Measurements from ENCODE around the gene KCNH1.

DNA sequence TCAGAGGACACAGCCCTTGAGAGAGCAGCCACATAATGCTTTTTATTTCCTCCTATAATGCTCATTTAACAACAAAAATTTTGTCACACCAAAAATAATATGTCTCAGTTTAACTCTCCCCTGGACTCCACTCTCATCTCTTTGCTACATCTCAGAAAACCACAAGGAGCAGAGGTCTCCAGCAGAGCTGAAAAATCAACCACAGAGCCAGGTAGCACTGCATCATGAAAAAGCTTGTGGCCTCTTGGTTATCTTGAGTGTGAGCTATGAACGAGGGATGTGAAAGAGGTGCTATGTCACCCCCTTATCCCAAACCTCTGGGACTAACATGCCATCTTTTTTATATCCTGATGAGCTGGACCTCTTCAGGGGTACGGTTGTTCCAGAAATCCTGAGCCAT, 44.4 kb downstream of the KCNH1 start:
- TF ChIP-seq CREB1 (IDR thresholded peaks at IDR 0.05; ENCODE audit: low read depth) (no peak), EP300 (IDR thresholded peaks at IDR 0.05; ENCODE audit: borderline replicate concordance) (no peak), USF1 (IDR thresholded peaks at IDR 0.05) (no peak), NFIC (IDR thresholded peaks at IDR 0.05) (no peak), YY1 (IDR thresholded peaks at IDR 0.05; ENCODE audit: low read depth) (no peak), FOXM1 (IDR thresholded peaks at IDR 0.05; ENCODE audit: borderline replicate concordance, low read depth) (no peak), TEAD4 (IDR thresholded peaks at IDR 0.05) (no peak), TCF12 (IDR thresholded peaks at IDR 0.05; ENCODE audit: low read depth) (no peak), CEBPB (IDR thresholded peaks at IDR 0.05) (no peak), TAF1 (IDR thresholded peaks at IDR 0.05; ENCODE audit: low read depth) (no peak)
- TF ChIP-seq, protein P1, sequence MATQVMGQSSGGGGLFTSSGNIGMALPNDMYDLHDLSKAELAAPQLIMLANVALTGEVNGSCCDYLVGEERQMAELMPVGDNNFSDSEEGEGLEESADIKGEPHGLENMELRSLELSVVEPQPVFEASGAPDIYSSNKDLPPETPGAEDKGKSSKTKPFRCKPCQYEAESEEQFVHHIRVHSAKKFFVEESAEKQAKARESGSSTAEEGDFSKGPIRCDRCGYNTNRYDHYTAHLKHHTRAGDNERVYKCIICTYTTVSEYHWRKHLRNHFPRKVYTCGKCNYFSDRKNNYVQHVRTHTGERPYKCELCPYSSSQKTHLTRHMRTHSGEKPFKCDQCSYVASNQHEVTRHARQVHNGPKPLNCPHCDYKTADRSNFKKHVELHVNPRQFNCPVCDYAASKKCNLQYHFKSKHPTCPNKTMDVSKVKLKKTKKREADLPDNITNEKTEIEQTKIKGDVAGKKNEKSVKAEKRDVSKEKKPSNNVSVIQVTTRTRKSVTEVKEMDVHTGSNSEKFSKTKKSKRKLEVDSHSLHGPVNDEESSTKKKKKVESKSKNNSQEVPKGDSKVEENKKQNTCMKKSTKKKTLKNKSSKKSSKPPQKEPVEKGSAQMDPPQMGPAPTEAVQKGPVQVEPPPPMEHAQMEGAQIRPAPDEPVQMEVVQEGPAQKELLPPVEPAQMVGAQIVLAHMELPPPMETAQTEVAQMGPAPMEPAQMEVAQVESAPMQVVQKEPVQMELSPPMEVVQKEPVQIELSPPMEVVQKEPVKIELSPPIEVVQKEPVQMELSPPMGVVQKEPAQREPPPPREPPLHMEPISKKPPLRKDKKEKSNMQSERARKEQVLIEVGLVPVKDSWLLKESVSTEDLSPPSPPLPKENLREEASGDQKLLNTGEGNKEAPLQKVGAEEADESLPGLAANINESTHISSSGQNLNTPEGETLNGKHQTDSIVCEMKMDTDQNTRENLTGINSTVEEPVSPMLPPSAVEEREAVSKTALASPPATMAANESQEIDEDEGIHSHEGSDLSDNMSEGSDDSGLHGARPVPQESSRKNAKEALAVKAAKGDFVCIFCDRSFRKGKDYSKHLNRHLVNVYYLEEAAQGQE (IDR thresholded peaks at IDR 0.05; ENCODE audit: low read depth) = no peak
